SH-SY5Y (cell line): Measurements from ENCODE around the gene CLDN24.

Experiments
- GATA2 ChIP-seq: IDR thresholded peaks from 2 replicates; pipeline ENCODE4 v1.6.1; 2011; ENCODE audit warnings: mild to moderate bottlenecking, low read depth, low read length
- GATA3 ChIP-seq: IDR thresholded peaks from 2 replicates; pipeline ENCODE4 v1.6.1; 2011; ENCODE audit warnings: low read depth, mild to moderate bottlenecking, low read length, moderate library complexity

GRCh38 chr4:183364025-183364424, 41.8 kb upstream of the CLDN24 start:
- TF ChIP-seq GATA3: no peak
- no peak for TF ChIP-seq GATA2
